HepG2 (cell line): Measurements from ENCODE around the gene CRLF1. TPM values are rescaled to one million over a fixed set of nuclear protein-coding genes. Genes with fewer than 3 reads are reported as not detected.

ENCODE experiments used
- BORCS8-MEF2B ChIP-seq: sonication (generic); formaldehyde crosslinking; IDR thresholded peaks from 2 replicates; pipeline ENCODE4 v1.8.0; 2022; ENCODE audit warnings: mild to moderate bottlenecking, missing genetic modification reagents
- CBX1 ChIP-seq: IDR thresholded peaks from one replicate; pipeline ENCODE4 v1.6.1; 2016; ENCODE audit warnings: antibody characterized with exemption, low read depth
- CCAR2 ChIP-seq: fragments of 200-400 bp; formaldehyde crosslinking; optimal IDR thresholded peaks from 2 replicates; pipeline ENCODE3; 2018; ENCODE audit warnings: low read depth, mild to moderate bottlenecking, low read length, moderate library complexity
- DMAP1 ChIP-seq: IDR thresholded peaks from 2 replicates; pipeline ENCODE4 v1.6.1; 2016
- DR1 ChIP-seq: sonication (generic); formaldehyde crosslinking; IDR thresholded peaks from 2 replicates; pipeline ENCODE4 v1.8.0; 2021; ENCODE audit warnings: mild to moderate bottlenecking, missing genetic modification reagents, inconsistent platforms
- FOXA3 ChIP-seq: IDR thresholded peaks from 2 replicates; pipeline ENCODE4 v1.6.1; 2016; ENCODE audit warnings: missing genetic modification reagents, missing compliant biosample characterization
- FOXC1 ChIP-seq: sonication (generic); formaldehyde crosslinking; IDR thresholded peaks from 2 replicates; pipeline ENCODE4 v1.8.0; 2022; ENCODE audit warnings: mild to moderate bottlenecking, missing genetic modification reagents, borderline replicate concordance
- GABPB1 ChIP-seq: IDR thresholded peaks from 2 replicates; pipeline ENCODE4 v1.6.1; 2016; ENCODE audit warnings: mild to moderate bottlenecking, missing genetic modification reagents, moderate library complexity, missing compliant biosample characterization
- GFI1 ChIP-seq: sonication (generic); formaldehyde crosslinking; IDR thresholded peaks from 2 replicates; pipeline ENCODE4 v1.5.0; 2020; ENCODE audit warnings: missing genetic modification reagents, mild to moderate bottlenecking, borderline replicate concordance
- HDAC2 ChIP-seq: sonication (generic); formaldehyde crosslinking; IDR thresholded peaks from 2 replicates; pipeline ENCODE4 v1.4.0; 2020; ENCODE audit warnings: missing genetic modification reagents
- HNF4A ChIP-seq: sonication (generic); formaldehyde crosslinking; IDR thresholded peaks from 2 replicates; pipeline ENCODE4 v1.4.0; 2020; ENCODE audit warnings: missing genetic modification reagents
- MXD4 ChIP-seq: IDR thresholded peaks from 2 replicates; pipeline ENCODE4 v1.6.1; 2016; ENCODE audit warnings: mild to moderate bottlenecking, missing biosample characterization, missing genetic modification reagents
- NCOA1 ChIP-seq: sonication (generic); formaldehyde crosslinking; IDR thresholded peaks from 2 replicates; pipeline ENCODE4 v1.9.0; 2021; ENCODE audit warnings: missing genetic modification reagents
- NR2F6 ChIP-seq, 2 experiments: IDR thresholded peaks; 2 replicates each; pipeline ENCODE4 v1.6.1; 2016; ENCODE audit warnings: antibody characterized with exemption in 1 of 2, mild to moderate bottlenecking in 1 of 2
- RELA ChIP-seq: sonication (generic); formaldehyde crosslinking; IDR thresholded peaks from 2 replicates; pipeline ENCODE4 v1.4.0; 2020; ENCODE audit warnings: missing genetic modification reagents
- SALL1 ChIP-seq: sonication (generic); formaldehyde crosslinking; IDR thresholded peaks from 2 replicates; pipeline ENCODE4 v1.8.0; 2022; ENCODE audit warnings: mild to moderate bottlenecking, missing genetic modification reagents
- SRSF9 ChIP-seq: fragments of 200-400 bp; formaldehyde crosslinking; IDR thresholded peaks from 2 replicates; pipeline ENCODE4 v1.6.1; 2018; ENCODE audit warnings: borderline replicate concordance, mild to moderate bottlenecking, low read depth, low read length; ENCODE audit not compliant: insufficient read depth, poor library complexity, severe bottlenecking
- ZBTB3 ChIP-seq: sonication (generic); formaldehyde crosslinking; IDR thresholded peaks from 2 replicates; pipeline ENCODE4 v1.4.0; 2020; ENCODE audit warnings: low read depth, mild to moderate bottlenecking, moderate library complexity, missing genetic modification reagents, borderline replicate concordance
- ZNF746 ChIP-seq: sonication (generic); formaldehyde crosslinking; IDR thresholded peaks from 2 replicates; pipeline ENCODE4 v1.8.0; 2022; ENCODE audit warnings: mild to moderate bottlenecking, missing genetic modification reagents
- ZNF776 ChIP-seq: sonication (generic); formaldehyde crosslinking; IDR thresholded peaks from 2 replicates; pipeline ENCODE4 v1.4.0; 2020; ENCODE audit warnings: mild to moderate bottlenecking, missing genetic modification reagents
- polyA plus RNA-seq, 8 experiments: library from polyadenylated mRNA; depleted of rRNA in 3 of 8; stranded (reverse) in 7 of 8; unstranded in 1 of 8; fragments of >200 nt; fragmentation: Illumina TruSeq in 4 of 8; extraction: Trizol in 4 of 8; gene quantifications; 2 replicates each; pipeline versions ENCODE4 v1.2.1 to v1.2.3, GENCODE V29; 2011 to 2016; ENCODE audit warnings: low read depth in 4 of 8, missing spikeins in 1 of 8, mixed read lengths in 1 of 8; ENCODE audit not compliant: insufficient read depth in 1 of 8
- total RNA-seq, 5 experiments: library from RNA; depleted of rRNA; stranded (reverse); fragments of >200 nt; fragmentation: Illumina TruSeq; extraction: Trizol; gene quantifications; 2 replicates each; pipeline ENCODE4 v1.2.3, GENCODE V29; 2016; ENCODE audit warnings: low read depth in 1 of 5
- TF ChIP-seq, protein P1 (sequence below): sonication (generic); formaldehyde crosslinking; IDR thresholded peaks from 2 replicates; pipeline ENCODE4 v1.5.0; 2020; ENCODE audit warnings: missing genetic modification reagents
- TF ChIP-seq, protein P2 (sequence below): sonication (generic); formaldehyde crosslinking; IDR thresholded peaks from 2 replicates; pipeline ENCODE4 v1.4.0; 2020; ENCODE audit warnings: missing genetic modification reagents, borderline replicate concordance
- TF ChIP-seq, protein P3 (sequence below): sonication (generic); formaldehyde crosslinking; IDR thresholded peaks from 2 replicates; pipeline ENCODE4 v1.8.0; 2022; ENCODE audit warnings: mild to moderate bottlenecking, missing genetic modification reagents, moderate library complexity
- TF ChIP-seq, protein P4 (sequence below): sonication (generic); formaldehyde crosslinking; IDR thresholded peaks from 2 replicates; pipeline ENCODE4 v1.4.0; 2020; ENCODE audit warnings: missing genetic modification reagents

The CRLF1 gene
- total and polyA plus RNA-seq, 2 of the 13 experiments (the other 11 are each of a cell fraction or from before 2014, with no cell fraction given) = 217 to 296 TPM

DNA sequence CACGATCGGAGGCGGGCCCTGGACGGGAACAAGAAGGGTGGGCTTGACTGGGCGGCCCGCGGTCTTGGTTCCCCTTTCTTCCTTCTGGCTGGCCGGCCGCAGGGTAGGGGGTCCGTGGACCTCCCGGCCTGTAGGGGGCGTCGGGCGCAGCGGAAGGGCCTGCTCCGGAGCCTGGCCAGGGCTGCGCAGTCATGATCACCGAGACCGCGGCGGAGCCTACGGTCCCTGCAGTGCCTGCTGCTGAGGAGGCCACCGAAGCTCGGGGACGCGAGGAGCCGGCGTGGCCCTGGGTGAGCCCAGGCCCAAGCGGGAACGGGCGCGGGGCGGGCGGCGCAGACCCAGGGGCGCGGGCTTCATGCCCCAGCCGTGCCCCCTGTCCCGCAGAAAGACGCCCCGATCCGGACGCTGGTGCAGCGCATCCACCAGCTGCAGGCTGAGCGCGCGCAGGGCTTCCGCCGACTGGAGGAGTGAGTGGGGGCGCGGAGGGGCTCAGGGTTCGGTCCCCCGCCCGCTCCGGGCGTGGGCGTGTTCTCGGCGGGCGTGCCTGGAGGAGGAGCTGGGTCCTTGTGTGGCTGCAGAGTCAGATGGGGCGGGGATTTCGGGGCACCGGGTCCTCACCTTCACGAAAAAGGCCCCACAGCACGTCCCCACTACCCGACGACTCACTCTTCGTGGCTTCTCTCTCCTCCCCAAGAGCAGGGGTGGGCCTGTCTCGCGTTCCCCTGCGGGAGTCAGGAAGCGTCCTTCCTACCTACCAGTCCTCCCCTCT lies 17.8 kb downstream of the CRLF1 start, which contains the start of gene REX1BD (continued):
- TF ChIP-seq ZNF746 (no peak), CBX1 (no peak), GFI1 (CRISPR knock-in tag) (peak; percentile 63; the same call in 1 of the 2 replicates), NR2F6 (IDR thresholded peaks at IDR 0.05) (no peak), NR2F6 (CRISPR knock-in tag; IDR thresholded peaks at IDR 0.05) (peak; percentile 28; the same call in 1 of the 2 replicates), BORCS8-MEF2B (CRISPR knock-in tag) (no peak; the same call in 1 of the 2 replicates), FOXA3 (CRISPR knock-in tag) (peak; percentile 63; the same call in 1 of the 2 replicates), GABPB1 (peak; percentile 91), CCAR2 (peak; percentile 71), ZBTB3 (no peak; the same call in 1 of the 2 replicates), NCOA1 (CRISPR knock-in tag) (no peak; the same call in 1 of the 2 replicates), RELA (no peak), HDAC2 (peak; percentile 62), MXD4 (no peak; the same call in none of the 2 replicates), SALL1 (CRISPR knock-in tag) (peak; percentile 59), SRSF9 (no peak), DR1 (CRISPR knock-in tag) (0 out of 2 replicates have a peak, but pooled peaks have one; percentile 23), FOXC1 (CRISPR knock-in tag) (no peak), HNF4A (CRISPR knock-in tag) (peak; percentile 28; the same call in 1 of the 2 replicates), ZNF776 (CRISPR knock-in tag) (no peak), DMAP1 (CRISPR knock-in tag) (peak; percentile 20; the same call in 1 of the 2 replicates)
- TF ChIP-seq, protein P1, sequence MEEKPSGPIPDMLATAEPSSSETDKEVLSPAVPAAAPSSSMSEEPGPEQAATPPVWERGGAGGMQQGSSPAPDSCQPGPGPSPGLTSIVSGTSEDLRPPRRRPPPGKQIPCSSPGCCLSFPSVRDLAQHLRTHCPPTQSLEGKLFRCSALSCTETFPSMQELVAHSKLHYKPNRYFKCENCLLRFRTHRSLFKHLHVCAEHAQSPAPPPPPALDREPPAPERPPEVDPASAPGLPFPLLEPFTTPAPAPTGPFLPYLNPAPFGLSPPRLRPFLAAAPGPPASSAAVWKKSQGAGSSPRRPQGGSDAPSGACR (CRISPR knock-in tag) = 0 out of 2 replicates have a peak, but pooled peaks have one; percentile 17
- TF ChIP-seq, protein P2, sequence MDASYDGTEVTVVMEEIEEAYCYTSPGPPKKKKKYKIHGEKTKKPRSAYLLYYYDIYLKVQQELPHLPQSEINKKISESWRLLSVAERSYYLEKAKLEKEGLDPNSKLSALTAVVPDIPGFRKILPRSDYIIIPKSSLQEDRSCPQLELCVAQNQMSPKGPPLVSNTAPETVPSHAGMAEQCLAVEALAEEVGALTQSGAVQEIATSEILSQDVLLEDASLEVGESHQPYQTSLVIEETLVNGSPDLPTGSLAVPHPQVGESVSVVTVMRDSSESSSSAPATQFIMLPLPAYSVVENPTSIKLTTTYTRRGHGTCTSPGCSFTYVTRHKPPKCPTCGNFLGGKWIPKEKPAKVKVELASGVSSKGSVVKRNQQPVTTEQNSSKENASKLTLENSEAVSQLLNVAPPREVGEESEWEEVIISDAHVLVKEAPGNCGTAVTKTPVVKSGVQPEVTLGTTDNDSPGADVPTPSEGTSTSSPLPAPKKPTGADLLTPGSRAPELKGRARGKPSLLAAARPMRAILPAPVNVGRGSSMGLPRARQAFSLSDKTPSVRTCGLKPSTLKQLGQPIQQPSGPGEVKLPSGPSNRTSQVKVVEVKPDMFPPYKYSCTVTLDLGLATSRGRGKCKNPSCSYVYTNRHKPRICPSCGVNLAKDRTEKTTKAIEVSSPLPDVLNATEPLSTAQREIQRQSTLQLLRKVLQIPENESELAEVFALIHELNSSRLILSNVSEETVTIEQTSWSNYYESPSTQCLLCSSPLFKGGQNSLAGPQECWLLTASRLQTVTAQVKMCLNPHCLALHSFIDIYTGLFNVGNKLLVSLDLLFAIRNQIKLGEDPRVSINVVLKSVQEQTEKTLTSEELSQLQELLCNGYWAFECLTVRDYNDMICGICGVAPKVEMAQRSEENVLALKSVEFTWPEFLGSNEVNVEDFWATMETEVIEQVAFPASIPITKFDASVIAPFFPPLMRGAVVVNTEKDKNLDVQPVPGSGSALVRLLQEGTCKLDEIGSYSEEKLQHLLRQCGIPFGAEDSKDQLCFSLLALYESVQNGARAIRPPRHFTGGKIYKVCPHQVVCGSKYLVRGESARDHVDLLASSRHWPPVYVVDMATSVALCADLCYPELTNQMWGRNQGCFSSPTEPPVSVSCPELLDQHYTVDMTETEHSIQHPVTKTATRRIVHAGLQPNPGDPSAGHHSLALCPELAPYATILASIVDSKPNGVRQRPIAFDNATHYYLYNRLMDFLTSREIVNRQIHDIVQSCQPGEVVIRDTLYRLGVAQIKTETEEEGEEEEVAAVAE (CRISPR knock-in tag) = no peak; the same call in 1 of the 2 replicates
- TF ChIP-seq, protein P3, sequence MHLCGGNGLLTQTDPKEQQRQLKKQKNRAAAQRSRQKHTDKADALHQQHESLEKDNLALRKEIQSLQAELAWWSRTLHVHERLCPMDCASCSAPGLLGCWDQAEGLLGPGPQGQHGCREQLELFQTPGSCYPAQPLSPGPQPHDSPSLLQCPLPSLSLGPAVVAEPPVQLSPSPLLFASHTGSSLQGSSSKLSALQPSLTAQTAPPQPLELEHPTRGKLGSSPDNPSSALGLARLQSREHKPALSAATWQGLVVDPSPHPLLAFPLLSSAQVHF = no peak
- TF ChIP-seq, protein P4, sequence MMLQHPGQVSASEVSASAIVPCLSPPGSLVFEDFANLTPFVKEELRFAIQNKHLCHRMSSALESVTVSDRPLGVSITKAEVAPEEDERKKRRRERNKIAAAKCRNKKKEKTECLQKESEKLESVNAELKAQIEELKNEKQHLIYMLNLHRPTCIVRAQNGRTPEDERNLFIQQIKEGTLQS (CRISPR knock-in tag) = peak; percentile 69
